Fibroblast of lung (primary cell): Measurements from ENCODE around the gene CYSLTR1.

Experiments
- EZH2 ChIP-seq: IDR thresholded peaks from 2 replicates; pipeline ENCODE4 v1.5.1; 2012; ENCODE audit warnings: low read length, control low read depth, mild to moderate bottlenecking; ENCODE audit errors: missing control alignments
- TF ChIP-seq, protein P1 (sequence below), 2 donors: IDR thresholded peaks in 1 of 2; conservative IDR thresholded peaks in 1 of 2; 1 replicate in 1 of 2; 2 replicates in 1 of 2; pipeline ENCODE4 v1.5.1; 2011 to 2012; ENCODE audit warnings: low read length in 2 of 2, control low read depth in 1 of 2, inconsistent platforms in 1 of 2, low read depth in 1 of 2, mild to moderate bottlenecking in 1 of 2

DNA sequence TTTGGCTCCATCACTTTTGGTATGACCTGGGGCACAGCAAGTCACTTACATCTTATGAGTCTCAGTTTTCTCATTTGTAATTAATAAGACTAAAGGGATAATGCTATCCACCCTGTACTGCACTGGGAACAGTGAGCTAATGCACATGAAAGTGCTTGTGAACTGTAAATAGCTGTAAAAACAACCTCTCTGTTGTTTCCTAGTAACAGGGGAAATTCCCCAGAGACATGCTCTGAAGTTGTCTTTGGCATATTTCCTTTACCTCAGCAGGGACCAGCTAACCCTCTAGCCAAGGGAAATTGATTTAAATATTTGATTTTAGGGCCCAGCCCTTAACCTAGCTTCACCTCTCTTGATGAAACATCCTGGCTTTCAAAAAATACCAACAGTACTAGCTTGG lies 6.1 kb upstream of the CYSLTR1 start:
- TF ChIP-seq, protein P1, sequence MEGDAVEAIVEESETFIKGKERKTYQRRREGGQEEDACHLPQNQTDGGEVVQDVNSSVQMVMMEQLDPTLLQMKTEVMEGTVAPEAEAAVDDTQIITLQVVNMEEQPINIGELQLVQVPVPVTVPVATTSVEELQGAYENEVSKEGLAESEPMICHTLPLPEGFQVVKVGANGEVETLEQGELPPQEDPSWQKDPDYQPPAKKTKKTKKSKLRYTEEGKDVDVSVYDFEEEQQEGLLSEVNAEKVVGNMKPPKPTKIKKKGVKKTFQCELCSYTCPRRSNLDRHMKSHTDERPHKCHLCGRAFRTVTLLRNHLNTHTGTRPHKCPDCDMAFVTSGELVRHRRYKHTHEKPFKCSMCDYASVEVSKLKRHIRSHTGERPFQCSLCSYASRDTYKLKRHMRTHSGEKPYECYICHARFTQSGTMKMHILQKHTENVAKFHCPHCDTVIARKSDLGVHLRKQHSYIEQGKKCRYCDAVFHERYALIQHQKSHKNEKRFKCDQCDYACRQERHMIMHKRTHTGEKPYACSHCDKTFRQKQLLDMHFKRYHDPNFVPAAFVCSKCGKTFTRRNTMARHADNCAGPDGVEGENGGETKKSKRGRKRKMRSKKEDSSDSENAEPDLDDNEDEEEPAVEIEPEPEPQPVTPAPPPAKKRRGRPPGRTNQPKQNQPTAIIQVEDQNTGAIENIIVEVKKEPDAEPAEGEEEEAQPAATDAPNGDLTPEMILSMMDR (conservative IDR thresholded peaks at IDR 0.05 in 1 of 2, IDR thresholded peaks at IDR 0.05 in 1 of 2; ENCODE audit: low read depth in 1 of 2, low read length in 2 of 2) = no peak
- TF ChIP-seq EZH2 = no peak
